H1 (cell line): ENCODE data around the gene ENTPD2. TPM values are rescaled to one million over a fixed set of nuclear protein-coding genes. Genes with fewer than 3 reads are reported as not detected.

Source experiments
- CTCF ChIA-PET: fragments of 300-600 bp; sonication (Branson Sonifier 250); formaldehyde crosslinking; loops from one replicate; lab custom pipeline; 2021; ENCODE audit not compliant: partially characterized antibody; lab: Charles Lee
- POLR2A ChIA-PET: fragments of 300-600 bp; sonication (Branson Sonifier 250); formaldehyde crosslinking; loops from one replicate; lab custom pipeline; 2021; ENCODE audit warnings: inconsistent platforms; ENCODE audit not compliant: partially characterized antibody; lab: Charles Lee
- DNase-seq, 2 experiments: peaks; one replicate each; pipeline versions ENCODE4 v3.0.0 to v3.0.0-alpha.2; 2010 to 2022; ENCODE audit warnings: low spot score in 2 of 2, low read depth in 1 of 2, mixed read lengths in 1 of 2
- FAIRE-seq: peaks from 2 replicates; lab custom pipeline; 2011; peaks lifted over from hg19 to GRCh38; lab: Jason Lieb, UNC
- H2AFZ ChIP-seq: 2 replicates; pipeline ENCODE4 v1.8.1; 2012; ENCODE audit warnings: low read length, inconsistent platforms
- H2AK5ac ChIP-seq: 2 replicates; pipeline ENCODE4 v1.6.1; 2013; ENCODE audit warnings: low read depth, low read length
- H2BK120ac ChIP-seq: replicated peaks from 2 replicates; pipeline ENCODE3; 2013; ENCODE audit warnings: low read depth, low read length, inconsistent platforms
- H2BK12ac ChIP-seq: 2 replicates; pipeline ENCODE4 v1.6.1; 2013; ENCODE audit warnings: low read depth, low read length
- H2BK15ac ChIP-seq: 2 replicates; pipeline ENCODE4 v1.6.1; 2013; ENCODE audit warnings: low read length
- H2BK20ac ChIP-seq: 2 replicates; pipeline ENCODE4 v1.6.1; 2013; ENCODE audit warnings: low read length
- H2BK5ac ChIP-seq: 2 replicates; pipeline ENCODE4 v1.6.1; 2013; ENCODE audit warnings: low read depth, low read length
- H3K14ac ChIP-seq: 2 replicates; pipeline ENCODE4 v1.6.1; 2013; ENCODE audit warnings: inconsistent platforms; ENCODE audit not compliant: insufficient read length
- H3K18ac ChIP-seq: 2 replicates; pipeline ENCODE4 v1.6.1; 2013; ENCODE audit warnings: low read length; ENCODE audit errors: extremely low read depth
- H3K23ac ChIP-seq: 2 replicates; pipeline ENCODE4 v1.6.1; 2013; ENCODE audit warnings: inconsistent platforms; ENCODE audit not compliant: insufficient read length
- H3K23me2 ChIP-seq: 2 replicates; pipeline ENCODE4 v1.6.1; 2013; ENCODE audit warnings: low read depth, low read length
- H3K27ac ChIP-seq: 2 replicates; pipeline ENCODE4 v1.6.1; 2011; ENCODE audit warnings: low read depth, low read length, inconsistent platforms
- H3K27me3 ChIP-seq, 4 experiments: replicated peaks in 1 of 4; 1 replicate in 1 of 4; 2 replicates in 3 of 4; pipeline versions ENCODE4 v1.6.1 to v1.8.1; 2011 to 2013; ENCODE audit warnings: low read length in 3 of 4, mild to moderate bottlenecking in 3 of 4, inconsistent platforms in 2 of 4, mixed read lengths in 2 of 4, moderate library complexity in 1 of 4; ENCODE audit not compliant: control insufficient read depth in 3 of 4, insufficient read depth in 3 of 4; ENCODE audit errors: extremely low read depth in 1 of 4
- H3K36me3 ChIP-seq, 4 experiments: 2 replicates each; pipeline versions ENCODE4 v1.6.1 to v1.8.1; 2011 to 2013; ENCODE audit warnings: mild to moderate bottlenecking in 4 of 4, low read length in 3 of 4, moderate library complexity in 2 of 4, control low read depth in 1 of 4, inconsistent platforms in 1 of 4; ENCODE audit not compliant: insufficient read depth in 4 of 4, control insufficient read depth in 2 of 4
- H3K4ac ChIP-seq: replicated peaks from 2 replicates; pipeline ENCODE3; 2013; ENCODE audit warnings: low read length, low read depth, mixed read lengths, inconsistent platforms; ENCODE audit not compliant: insufficient read length
- H3K4me1 ChIP-seq, 4 experiments: replicated peaks in 1 of 4; 1 replicate in 1 of 4; 2 replicates in 3 of 4; pipeline versions ENCODE4 v1.6.1 to v1.8.1; 2011 to 2013; ENCODE audit warnings: low read length in 3 of 4, inconsistent platforms in 2 of 4, mixed read lengths in 1 of 4; ENCODE audit not compliant: insufficient read depth in 4 of 4, control insufficient read depth in 3 of 4
- H3K4me2 ChIP-seq, 2 experiments: 2 replicates each; pipeline versions ENCODE4 v1.6.1 to v1.8.1; 2011 to 2013; ENCODE audit warnings: low read depth in 2 of 2, low read length in 2 of 2, control low read depth in 1 of 2, inconsistent platforms in 1 of 2, mild to moderate bottlenecking in 1 of 2; ENCODE audit not compliant: insufficient read depth in 1 of 2
- H3K4me3 ChIP-seq, 4 experiments: fragments of 200-600, 300-600 bp in 1 of 4; sonication (generic), shearing (Covaris generic), sonication (Bioruptor Twin) in 1 of 4; 2 replicates each; pipeline versions ENCODE4 v1.5.1 to v1.8.1; 2011 to 2016; ENCODE audit warnings: low read length in 4 of 4, low read depth in 3 of 4, control low read depth in 2 of 4, inconsistent platforms in 2 of 4, mild to moderate bottlenecking in 2 of 4, mixed read lengths in 1 of 4, moderate library complexity in 1 of 4; ENCODE audit not compliant: insufficient read depth in 2 of 4; ENCODE audit errors: extremely low read depth in 1 of 4
- H3K56ac ChIP-seq: replicated peaks from 2 replicates; pipeline ENCODE3; 2013; ENCODE audit warnings: low read depth, mild to moderate bottlenecking, mixed read lengths, low read length, inconsistent platforms; ENCODE audit not compliant: insufficient read length
- H3K79me1 ChIP-seq: 2 replicates; pipeline ENCODE4 v1.6.1; 2013; ENCODE audit warnings: low read depth, low read length, control low read depth
- H3K79me2 ChIP-seq, 2 experiments: 2 replicates each; pipeline versions ENCODE4 v1.6.1 to v1.8.1; 2012 to 2013; ENCODE audit warnings: low read length in 2 of 2, mild to moderate bottlenecking in 2 of 2, inconsistent platforms in 1 of 2; ENCODE audit not compliant: insufficient read depth in 2 of 2, control insufficient read depth in 1 of 2
- H3K9ac ChIP-seq, 4 experiments: replicated peaks in 1 of 4; 1 replicate in 1 of 4; 2 replicates in 3 of 4; pipeline versions ENCODE4 v1.6.1 to v1.8.1; 2011 to 2013; ENCODE audit warnings: low read depth in 3 of 4, low read length in 3 of 4, control low read depth in 2 of 4, mild to moderate bottlenecking in 2 of 4, moderate library complexity in 2 of 4, inconsistent platforms in 1 of 4; ENCODE audit errors: extremely low read depth in 1 of 4
- H3K9me3 ChIP-seq, 2 experiments: 2 replicates each; pipeline versions ENCODE4 v1.6.1 to v1.8.1; 2012 to 2013; ENCODE audit warnings: mild to moderate bottlenecking in 2 of 2, moderate library complexity in 2 of 2, control low read depth in 1 of 2, inconsistent platforms in 1 of 2, low read depth in 1 of 2, low read length in 1 of 2, mixed read lengths in 1 of 2; ENCODE audit not compliant: insufficient read depth in 2 of 2
- H4K20me1 ChIP-seq, 2 experiments: replicated peaks in 1 of 2; 2 replicates each; pipeline versions ENCODE3 to v1.8.1; 2011 to 2013; ENCODE audit warnings: inconsistent platforms in 2 of 2, low read length in 2 of 2, mild to moderate bottlenecking in 1 of 2; ENCODE audit not compliant: insufficient read depth in 2 of 2, control insufficient read depth in 1 of 2
- H4K5ac ChIP-seq: 2 replicates; pipeline ENCODE4 v1.6.1; 2013; ENCODE audit warnings: low read length, low read depth, mixed read lengths, inconsistent platforms; ENCODE audit not compliant: insufficient read length
- H4K8ac ChIP-seq: 2 replicates; pipeline ENCODE4 v1.8.0; 2013; ENCODE audit warnings: mild to moderate bottlenecking, moderate library complexity, low read length, inconsistent platforms; ENCODE audit not compliant: insufficient read depth; ENCODE audit errors: extremely low read depth
- H4K91ac ChIP-seq: replicated peaks from 2 replicates; pipeline ENCODE3; 2013; ENCODE audit warnings: low read length, mixed read lengths, inconsistent platforms; ENCODE audit not compliant: insufficient read length
- CREB1 ChIP-seq: IDR thresholded peaks from 2 replicates; pipeline ENCODE4 v1.6.1; 2012; ENCODE audit warnings: inconsistent platforms
- CTCF ChIP-seq, 3 experiments: IDR thresholded peaks; 1 replicate in 2 of 3; 2 replicates in 1 of 3; pipeline versions ENCODE4 v1.5.1 to v1.6.1; 2011; ENCODE audit warnings: low read length in 3 of 3, mild to moderate bottlenecking in 3 of 3, inconsistent platforms in 2 of 3, low read depth in 1 of 3, moderate library complexity in 1 of 3; ENCODE audit not compliant: insufficient read depth in 1 of 3; ENCODE audit errors: control extremely low read depth in 1 of 3
- EP300 ChIP-seq, 2 experiments: IDR thresholded peaks; 1 replicate in 1 of 2; 2 replicates in 1 of 2; pipeline ENCODE4 v1.6.1; 2011 to 2012; ENCODE audit warnings: low read depth in 2 of 2, low read length in 2 of 2, mild to moderate bottlenecking in 2 of 2, borderline replicate concordance in 1 of 2, inconsistent platforms in 1 of 2, moderate library complexity in 1 of 2
- GABPA ChIP-seq: IDR thresholded peaks from 2 replicates; pipeline ENCODE4 v1.6.1; 2011; ENCODE audit warnings: mild to moderate bottlenecking, low read length, moderate library complexity, borderline replicate concordance; ENCODE audit not compliant: insufficient read depth
- JUN ChIP-seq: IDR thresholded peaks from 2 replicates; pipeline ENCODE4 v1.6.1; 2011; ENCODE audit warnings: low read depth, mild to moderate bottlenecking, improper control_type of control experiment, low read length
- KDM1A ChIP-seq: fragments of 200-600, 300-600 bp; sonication (generic); IDR thresholded peaks from 2 replicates; pipeline ENCODE4 v1.7.1; 2016; ENCODE audit warnings: mild to moderate bottlenecking, low read length, borderline replicate concordance
- PHF8 ChIP-seq: fragments of 200-600 bp; sonication (generic); conservative IDR thresholded peaks from 2 replicates; pipeline ENCODE4 v1.7.1; 2012; ENCODE audit warnings: low read depth, mild to moderate bottlenecking, inconsistent platforms, low read length, moderate library complexity
- RFX5 ChIP-seq: IDR thresholded peaks from 2 replicates; pipeline ENCODE4 v1.6.1; 2011; ENCODE audit warnings: low read depth, low read length, improper control_type of control experiment, borderline replicate concordance
- TCF12 ChIP-seq: IDR thresholded peaks from 2 replicates; pipeline ENCODE4 v1.6.1; 2011; ENCODE audit warnings: low read depth, mild to moderate bottlenecking, low read length
- TEAD4 ChIP-seq: IDR thresholded peaks from 2 replicates; pipeline ENCODE4 v1.6.1; 2012; ENCODE audit warnings: low read depth, low read length, inconsistent platforms, mixed read lengths
- ZNF274 ChIP-seq: IDR thresholded peaks from 2 replicates; pipeline ENCODE4 v1.7.0; 2012; ENCODE audit warnings: low read length, borderline replicate concordance; ENCODE audit errors: extremely low read depth
- WGBS, 2 experiments: shearing (Covaris generic) in 1 of 2; methylation state at CpG; one replicate each; pipeline versions ENCODE4 v1.1.6 to v1.1.7; 2013 to 2015; ENCODE audit warnings: low lambda C conversion rate in 2 of 2, mixed read lengths in 2 of 2, inconsistent platforms in 1 of 2, low coverage in 1 of 2, missing lambda C conversion rate in 1 of 2; ENCODE audit not compliant: insufficient replicate concordance in 2 of 2, insufficient coverage in 1 of 2, insufficient read length in 1 of 2; ENCODE audit errors: extremely low coverage in 1 of 2, missing lambda C conversion rate in 1 of 2; 5-methylcytosine and 5-hydroxymethylcytosine counted together
- polyA plus RNA-seq, 7 experiments: library from polyadenylated mRNA; depleted of rRNA in 3 of 7; stranded (reverse) in 5 of 7; unstranded in 2 of 7; fragments of >200 nt in 5 of 7; fragments of 200-250 nt in 2 of 7; gene quantifications; 1 replicate in 5 of 7; 2 replicates in 1 of 7; 4 replicates in 1 of 7; pipeline versions ENCODE4 v1.2.1 to v1.2.3, GENCODE V29; 2011 to 2013; ENCODE audit warnings: missing spikeins in 2 of 7, mixed read lengths in 2 of 7
- total RNA-seq: library from RNA; stranded (reverse); fragmentation: NEBNext Ultra II Directional; extraction: Animal tissue kit (Norgen Biotek cat#: 25700); gene quantifications from 2 replicates; pipeline ENCODE4 v1.2.1, GENCODE V29; 2021

Gene ENTPD2
- total and polyA plus RNA-seq, 2 of the 8 experiments (the other 6 are each of a cell fraction or from before 2014, with no cell fraction given), result 0.65 to 3.8 TPM

- Histone ChIP-seq H3K23ac (no peak overlapping the region), H3K18ac (no peak overlapping the region), H3K9ac (no peak overlapping the region), H2BK120ac (no peak overlapping the region), H3K27me3 (peaks cover 10 to 32% (median 25%) of the 10 kb centered on the region in 4 experiments), H3K14ac (no peak overlapping the region), H4K91ac (no peak overlapping the region), H2BK5ac (no peak overlapping the region), H2BK15ac (no peak overlapping the region), H4K8ac (no peak overlapping the region), H3K23me2 (peaks cover 9% of the 10 kb centered on the region; the same call in 1 of the 2 replicates), H3K4me3 (no peak overlapping the region), H2AFZ (no peak overlapping the region), H4K5ac (no peak overlapping the region), H3K56ac (no peak overlapping the region), H3K36me3 (no peaks in the 10 kb centered on the region), H3K4me1 (peaks cover 0 to 18% (median 11%) of the 10 kb centered on the region in 4 experiments; a peak in 5 of 7 replicates), H2BK12ac (no peak overlapping the region), H3K79me2 (no peaks in the 10 kb centered on the region), H3K4me2 (no peak overlapping the region), H2AK5ac (no peak overlapping the region), H3K79me1 (no peaks in the 10 kb centered on the region), H3K27ac (no peak overlapping the region), H4K20me1 (no peaks in the 10 kb centered on the region), H3K9me3 (no peaks in the 10 kb centered on the region), H3K4ac (no peak overlapping the region), H2BK20ac (no peak overlapping the region)
- FAIRE-seq (no peak), DNase-seq (no peak)
- POLR2A ChIA-PET, result no interaction called here
- CTCF ChIA-PET, result interaction anchor here (2.6 to 8.6 kb wide), 3 partner anchors 11 to 28 kb away, joined by 17 to 156 read pairs (median 26); partner anchors contain the start of gene SAPCD2
- WGBS, 2 experiments, result 85% methylated on average over 16 of the region's 16 CpGs; no CpG with 5 or more reads in 1 of the 2 experiments
- TF ChIP-seq CTCF (IDR thresholded peaks at IDR 0.05; ENCODE audit: control extremely low read depth in 1 of 3, insufficient read depth in 1 of 3, low read depth in 1 of 3, low read length in 3 of 3), result no peak
- no peak for TF ChIP-seq RFX5
- TF ChIP-seq TEAD4, result no peak
- TF ChIP-seq PHF8, result no peak
- TF ChIP-seq EP300 (IDR thresholded peaks at IDR 0.05; ENCODE audit: borderline replicate concordance in 1 of 2, low read depth in 2 of 2, low read length in 2 of 2), result no peak
- TF ChIP-seq JUN, result no peak
- TF ChIP-seq TCF12, result no peak
- no peak for TF ChIP-seq KDM1A
- TF ChIP-seq ZNF274, result no peak
- no peak for TF ChIP-seq CREB1
- TF ChIP-seq GABPA, result no peak
Measured at GRCh38 chr9:137057545-137057944, 3.7 kb upstream of the ENTPD2 start.
